Measurements from ENCODE around the gene CACNG7. TPM values are rescaled to one million over a fixed set of nuclear protein-coding genes. Genes with fewer than 3 reads are reported as not detected.

The CACNG7 gene
- total and polyA plus RNA-seq, 7 experiments from 2014 or later, result not detected

- no peak for ATAC-seq
Measured at GRCh38 chr19:53992211-53992610, 83.1 kb downstream of the CACNG7 start.

GRCh38 chr19:53992815-53993214, 83.7 kb downstream of the CACNG7 start:
- DNase-seq, result no peak
- Mint-ChIP-seq H3K27me3 (peaks cover 37 to 53% (median 47%) of the 10 kb centered on the region in 5 donors), H3K9me3 (peaks cover 0 to 4% (median 0%) of the 10 kb centered on the region in 11 donors), H3K4me1 (peaks cover 0 to 10% (median 6%) of the 10 kb centered on the region in 7 donors), H3K4me3 (peak overlapping the region in 1 of 10 donors; percentile 79), H3K36me3 (peaks cover 0 to 5% (median 0%) of the 10 kb centered on the region in 5 donors), H3K27ac (no peak overlapping the region)
- H3K9me3 ChIP-seq (ENCODE audit: control insufficient read depth in 2 of 3, low read length in 3 of 3), result no peaks in the 10 kb centered on the region
- ATAC-seq, result no peak
- no peak overlapping the region for H3K27ac ChIP-seq (ENCODE audit: low read depth, low read length)
- POLR2A ChIA-PET, result no interaction called here
- no peaks in the 10 kb centered on the region for H3K4me1 ChIP-seq (ENCODE audit: control insufficient read depth in 2 of 2, insufficient read depth in 2 of 2, low read length in 2 of 2)
- intact Hi-C loops (cut with micrococcal nuclease), result no loop called here
- no peaks in the 10 kb centered on the region for H3K36me3 ChIP-seq (ENCODE audit: control insufficient read depth in 2 of 3, insufficient read depth in 3 of 3, low read length in 3 of 3)
- CTCF ChIA-PET, result no interaction called here
- peaks cover 0 to 8% of the 10 kb centered on the region in 2 donors for H3K27me3 ChIP-seq (ENCODE audit: control insufficient read depth in 2 of 2, insufficient read depth in 2 of 2, low read length in 2 of 2)
- H3K4me3 ChIP-seq (ENCODE audit: low read length), result no peak overlapping the region

More at GRCh38 chr19:53992211-53992610, 83.1 kb downstream of the CACNG7 start:
- no peaks in the 10 kb centered on the region for H3K9me3 ChIP-seq (ENCODE audit: control insufficient read depth in 2 of 3, low read length in 3 of 3)
- intact Hi-C loops (cut with micrococcal nuclease), result no loop called here
- Mint-ChIP-seq H3K27ac (no peak overlapping the region), H3K36me3 (peaks cover 0 to 5% (median 0%) of the 10 kb centered on the region in 5 donors), H3K27me3 (peaks cover 37 to 47% (median 44%) of the 10 kb centered on the region in 5 donors), H3K4me3 (peak overlapping the region in 7 of 10 donors; percentile 29 to 79 (median 44)), H3K4me1 (peaks cover 0 to 10% (median 6%) of the 10 kb centered on the region in 7 donors), H3K9me3 (peaks cover 0 to 4% (median 0%) of the 10 kb centered on the region in 11 donors)
- H3K27ac ChIP-seq (ENCODE audit: low read depth, low read length), result no peak overlapping the region
- H3K4me1 ChIP-seq (ENCODE audit: control insufficient read depth in 2 of 2, insufficient read depth in 2 of 2, low read length in 2 of 2), result no peaks in the 10 kb centered on the region
- ChIA-PET CTCF (no interaction called here), POLR2A (no interaction called here)
- DNase-seq, result no peak
- H3K36me3 ChIP-seq (ENCODE audit: control insufficient read depth in 2 of 3, insufficient read depth in 3 of 3, low read length in 3 of 3), result no peaks in the 10 kb centered on the region
- peaks cover 0 to 8% of the 10 kb centered on the region in 2 donors for H3K27me3 ChIP-seq (ENCODE audit: control insufficient read depth in 2 of 2, insufficient read depth in 2 of 2, low read length in 2 of 2)
- H3K4me3 ChIP-seq (ENCODE audit: low read length), result no peak overlapping the region

GRCh38 chr19:53993448-53993847, 84.4 kb downstream of the CACNG7 start:
- peaks cover 0 to 8% of the 10 kb centered on the region in 2 donors for H3K27me3 ChIP-seq (ENCODE audit: control insufficient read depth in 2 of 2, insufficient read depth in 2 of 2, low read length in 2 of 2)

More at GRCh38 chr19:53993448-53993847, 84.4 kb downstream of the CACNG7 start:
- no peak overlapping the region for H3K4me3 Mint-ChIP-seq
- ATAC-seq (no peak), DNase-seq (no peak)
- H3K9me3 ChIP-seq (ENCODE audit: control insufficient read depth in 2 of 3, low read length in 3 of 3), result no peaks in the 10 kb centered on the region
- ChIA-PET POLR2A (no interaction called here), CTCF (no interaction called here)
- peaks cover 37 to 58% (median 49%) of the 10 kb centered on the region in 5 donors for H3K27me3 Mint-ChIP-seq
- H3K9me3 Mint-ChIP-seq, result peaks cover 0 to 4% (median 0%) of the 10 kb centered on the region in 11 donors
- H3K36me3 Mint-ChIP-seq, result peaks cover 0 to 5% (median 0%) of the 10 kb centered on the region in 5 donors
- no peaks in the 10 kb centered on the region for H3K4me1 ChIP-seq (ENCODE audit: control insufficient read depth in 2 of 2, insufficient read depth in 2 of 2, low read length in 2 of 2)
- H3K27ac Mint-ChIP-seq, result no peak overlapping the region
- H3K36me3 ChIP-seq (ENCODE audit: control insufficient read depth in 2 of 3, insufficient read depth in 3 of 3, low read length in 3 of 3), result no peaks in the 10 kb centered on the region
- H3K4me1 Mint-ChIP-seq, result peaks cover 0 to 10% (median 6%) of the 10 kb centered on the region in 7 donors
- no peak overlapping the region for H3K4me3 ChIP-seq (ENCODE audit: low read length)
- no peak overlapping the region for H3K27ac ChIP-seq (ENCODE audit: low read depth, low read length)
- intact Hi-C loops (cut with micrococcal nuclease), result no loop called here

Other genes starting within 250 kb of the CACNG7 start
- gene NLRP12, start 85.0 kb upstream of the CACNG7 start, total RNA-seq, result 10 to 100 TPM in 1 of 5 experiments, 1 to 10 TPM in 1, under 1 TPM in 1, not detected in 2; 0.14 to 16.1 (median 1.8) TPM
- not detected for gene NLRP12, start 85.0 kb upstream of the CACNG7 start, polyA plus RNA-seq
- gene MYADM, start 41.4 kb upstream of the CACNG7 start, total RNA-seq, result 100 to 1,000 TPM in 3 of 5 experiments, 10 to 100 TPM in 2; 51.5 to 524 (median 116) TPM
- 10 to 100 TPM; 60.6 to 61.3 TPM for gene MYADM, start 41.4 kb upstream of the CACNG7 start, polyA plus RNA-seq
- gene PRKCG, start 27.1 kb upstream of the CACNG7 start, total RNA-seq, result 1 to 10 TPM in 2 of 5 experiments, not detected in 3; 1.6 to 2.4 TPM
- gene PRKCG, start 27.1 kb upstream of the CACNG7 start, polyA plus RNA-seq, result under 1 TPM in 1 of 2 donors, not detected in 1; 0.05 TPM
- under 1 TPM in 2 of 5 experiments, not detected in 3; 0.24 to 0.34 TPM for gene CACNG8, start 53.7 kb downstream of the CACNG7 start, total RNA-seq
- gene CACNG8, start 53.7 kb downstream of the CACNG7 start, polyA plus RNA-seq, result not detected
- gene CACNG6, start 82.4 kb downstream of the CACNG7 start, total RNA-seq, result 1 to 10 TPM in 1 of 5 experiments, under 1 TPM in 1, not detected in 3; 0.42 to 1.9 TPM
- gene CACNG6, start 82.4 kb downstream of the CACNG7 start, polyA plus RNA-seq, result not detected
- 1 to 10 TPM in 2 of 5 experiments, not detected in 3; 1.7 to 2.1 TPM for gene VSTM1, start 154.6 kb downstream of the CACNG7 start, total RNA-seq
- gene VSTM1, start 154.6 kb downstream of the CACNG7 start, polyA plus RNA-seq, result not detected
- not detected for gene TARM1, start 172.1 kb downstream of the CACNG7 start, total RNA-seq
- gene TARM1, start 172.1 kb downstream of the CACNG7 start, polyA plus RNA-seq, result not detected
- 10 to 100 TPM in 1 of 5 experiments, 1 to 10 TPM in 1, under 1 TPM in 3; 0.19 to 44.6 (median 0.51) TPM for gene OSCAR, start 191.5 kb downstream of the CACNG7 start, total RNA-seq
- under 1 TPM in 1 of 2 donors, not detected in 1; 0.13 TPM for gene OSCAR, start 191.5 kb downstream of the CACNG7 start, polyA plus RNA-seq
- gene NDUFA3, start 193.6 kb downstream of the CACNG7 start, total RNA-seq, result 100 to 1,000 TPM in 3 of 5 experiments, 10 to 100 TPM in 2; 64.4 to 127 (median 117) TPM
- 100 to 1,000 TPM; 333 to 490 TPM for gene NDUFA3, start 193.6 kb downstream of the CACNG7 start, polyA plus RNA-seq
- 10 to 100 TPM; 13.4 to 46.5 (median 14.6) TPM for gene TFPT, start 206.4 kb downstream of the CACNG7 start, total RNA-seq
- gene TFPT, start 206.4 kb downstream of the CACNG7 start, polyA plus RNA-seq, result 10 to 100 TPM; 15.2 to 21.6 TPM
- 10 to 100 TPM; 51.8 to 82.1 (median 71.0) TPM for gene PRPF31, start 206.5 kb downstream of the CACNG7 start, total RNA-seq
- gene PRPF31, start 206.5 kb downstream of the CACNG7 start, polyA plus RNA-seq, result 10 to 100 TPM; 74.8 to 87.4 TPM
- gene CNOT3, start 228.5 kb downstream of the CACNG7 start, total RNA-seq, result 10 to 100 TPM; 38.0 to 84.6 (median 63.9) TPM
- gene CNOT3, start 228.5 kb downstream of the CACNG7 start, polyA plus RNA-seq, result 10 to 100 TPM; 10.1 to 13.1 TPM